GM21367 (cell line): ENCODE measurements around the gene CASKIN2.
"Not testable (repeated sequence)": the region's sequence is repeated elsewhere in the genome, so short reads cannot be mapped to it uniquely, and the experiment has no call there.

Source experiments
- ATAC-seq: cut with Tn5 transposase; IDR thresholded peaks from one replicate; pipeline ENCODE4 v1.9.1; 2021; ENCODE audit not compliant: unreplicated experiment

Gene CASKIN2

DNA sequence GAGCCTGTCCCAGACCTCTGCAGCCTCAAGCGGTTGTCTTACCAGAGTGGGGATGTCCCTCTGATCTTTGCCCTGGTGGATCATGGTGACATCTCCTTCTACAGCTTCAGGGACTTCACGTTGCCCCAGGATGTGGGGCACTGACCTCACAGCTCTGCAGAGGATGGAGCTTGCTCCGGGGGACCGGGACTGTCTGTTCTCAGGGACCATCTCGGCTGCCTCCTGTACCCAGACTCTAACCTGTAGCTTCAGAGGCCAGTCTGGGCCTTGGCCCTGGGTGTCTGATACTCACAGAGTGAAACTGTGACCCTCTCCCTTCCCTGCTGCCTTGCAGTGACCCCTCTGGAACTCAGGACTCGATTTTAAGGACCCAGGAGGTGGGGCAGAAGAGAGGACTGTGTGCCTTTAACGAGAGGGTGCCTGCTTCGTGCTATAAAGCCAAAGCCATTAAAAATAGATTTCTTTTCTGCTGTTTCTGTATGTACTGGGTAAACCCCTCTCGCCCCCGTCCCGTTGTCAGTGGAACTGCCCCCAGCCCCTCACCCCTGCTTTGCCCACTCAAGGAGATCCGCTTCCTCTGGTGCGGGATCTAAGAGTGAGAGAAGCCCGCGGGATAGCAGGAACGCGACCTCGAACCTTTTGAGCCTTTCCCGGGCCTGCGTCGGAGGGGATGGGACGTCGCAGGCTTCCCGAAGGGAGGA lies 9.1 kb upstream of the CASKIN2 start:
- ATAC-seq = no peak

DNA sequence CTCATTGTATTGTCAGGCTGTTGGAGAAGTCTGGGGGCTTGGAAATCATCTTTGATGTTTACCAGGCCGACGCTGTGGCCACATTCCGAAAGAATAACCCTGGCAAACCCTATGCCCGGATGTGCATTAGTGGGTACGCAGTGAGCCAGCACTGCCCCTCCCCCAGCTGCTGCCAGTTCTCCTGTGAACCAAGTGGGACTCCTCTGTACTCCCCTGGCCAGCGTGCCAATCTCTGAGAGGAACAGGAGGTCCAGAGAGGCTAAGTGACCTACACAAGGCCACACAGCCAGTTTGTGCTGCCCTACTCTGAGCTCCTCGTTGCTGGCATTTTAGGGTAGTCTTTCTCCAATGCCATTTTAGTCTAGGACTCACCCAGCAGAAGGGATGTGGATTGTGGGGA lies 8.3 kb upstream of the CASKIN2 start:
- ATAC-seq = no peak

DNA sequence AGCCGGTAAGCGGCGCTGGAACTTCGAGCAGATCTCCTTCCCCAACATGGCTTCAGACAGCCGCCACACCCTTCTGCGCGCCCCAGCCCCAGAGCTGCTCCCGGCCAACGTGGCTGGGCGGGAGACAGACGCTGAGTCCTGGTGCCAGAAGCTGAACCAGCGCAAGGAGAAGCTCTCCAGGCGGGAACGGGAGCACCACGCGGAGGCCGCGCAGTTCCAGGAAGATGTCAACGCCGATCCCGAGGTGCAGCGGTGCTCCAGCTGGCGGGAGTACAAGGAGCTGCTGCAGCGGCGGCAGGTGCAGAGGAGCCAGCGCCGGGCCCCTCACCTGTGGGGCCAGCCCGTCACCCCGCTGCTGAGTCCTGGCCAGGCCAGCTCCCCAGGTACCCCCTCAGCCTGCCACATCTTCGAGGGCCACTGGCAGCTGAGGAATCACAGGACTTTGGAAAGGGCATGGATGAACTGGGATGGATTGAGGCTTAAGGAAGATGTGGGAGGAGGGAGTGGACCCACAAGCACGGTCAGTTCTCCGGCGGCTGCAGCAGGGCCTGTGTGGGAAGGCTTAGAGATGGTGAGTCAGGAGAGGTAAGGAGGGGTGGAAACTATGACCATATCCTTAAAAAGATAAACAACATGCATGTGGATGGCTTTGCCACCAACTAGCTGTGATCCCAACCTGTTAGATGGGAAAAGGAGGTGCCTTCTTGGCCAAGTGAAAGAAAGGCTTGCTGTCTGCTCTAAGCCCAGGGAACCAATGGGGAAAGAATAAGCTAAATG lies 6.8 kb upstream of the CASKIN2 start:
- ATAC-seq = no peak

- ATAC-seq = no peak
Measured at GRCh38 chr17:75521290-75521689, 6.0 kb upstream of the CASKIN2 start.

GRCh38 chr17:75520413-75520812 lies 5.1 kb upstream of the CASKIN2 start:
- not testable (repeated sequence) for ATAC-seq

GRCh38 chr17:75518983-75519537 lies 3.7 kb upstream of the CASKIN2 start:
- ATAC-seq = no peak

DNA sequence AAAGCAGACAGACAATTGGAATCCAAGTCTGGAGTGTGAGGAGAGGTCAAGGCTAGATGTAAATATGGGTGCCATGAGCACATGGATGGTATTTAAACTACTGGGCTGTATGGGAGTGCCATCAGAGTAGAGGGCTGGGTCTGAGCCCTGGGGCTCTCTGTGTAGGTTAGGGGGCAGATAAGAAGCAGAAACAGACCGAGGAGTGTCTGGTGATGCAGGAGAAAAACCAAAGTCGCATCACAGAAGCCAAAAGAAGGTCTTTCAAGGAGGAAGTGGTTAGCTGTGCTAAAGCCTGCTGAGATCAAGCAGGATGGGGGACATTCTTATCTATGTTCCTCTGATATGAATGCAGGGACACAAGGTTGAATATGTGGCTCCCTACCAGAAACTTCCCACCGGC lies 2.9 kb upstream of the CASKIN2 start:
- ATAC-seq = no peak

GRCh38 chr17:75517297-75517865 lies 2.0 kb upstream of the CASKIN2 start:
- no peak for ATAC-seq

GRCh38 chr17:75516619-75517296 lies 1.4 kb upstream of the CASKIN2 start:
- ATAC-seq = peak; percentile 8

- ATAC-seq = peak; percentile 57
Measured at GRCh38 chr17:75516255-75516618, 900 bp upstream of the CASKIN2 start, which contains the start of gene TSEN54. Gene TSEN54 (plus strand): TSS chr17:75516528. CDS start chr17:75516561, 33 bp downstream.

- ATAC-seq = no peak
Measured at GRCh38 chr17:75514919-75515495, 330 bp downstream of the CASKIN2 start.

DNA sequence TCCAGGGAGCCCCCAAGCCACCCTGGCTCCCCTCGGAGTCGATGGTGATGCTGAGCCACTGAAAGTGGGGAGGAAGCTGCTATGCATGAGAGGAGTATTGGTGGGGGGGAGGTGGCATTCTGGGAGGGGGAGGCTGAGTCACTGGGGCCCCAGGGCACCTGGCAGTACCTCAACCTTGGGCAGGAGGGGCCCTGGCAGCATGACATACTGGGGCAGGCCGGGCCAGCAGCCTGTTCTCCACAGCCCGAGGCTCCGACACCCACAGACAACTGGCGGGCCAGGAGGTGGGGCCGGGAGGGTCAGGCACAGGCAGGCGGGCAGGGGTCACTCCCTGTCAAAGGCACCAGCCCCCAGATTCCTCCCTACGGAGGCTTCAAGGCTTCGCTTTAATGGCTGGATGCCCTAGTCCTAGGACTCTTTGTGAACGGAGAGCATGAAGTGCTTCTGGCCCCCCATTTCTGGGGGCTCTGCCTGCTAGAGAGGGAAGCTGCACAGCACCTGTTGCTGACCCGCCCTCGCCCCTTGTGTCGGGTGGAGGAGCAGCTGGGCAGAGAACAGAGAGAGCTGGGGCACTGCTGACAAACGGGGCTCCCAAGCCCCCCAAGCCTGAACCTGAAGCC lies 928 bp downstream of the CASKIN2 start:
- ATAC-seq = no peak

GRCh38 chr17:75513641-75514000 lies 1.7 kb downstream of the CASKIN2 start:
- no peak for ATAC-seq

DNA sequence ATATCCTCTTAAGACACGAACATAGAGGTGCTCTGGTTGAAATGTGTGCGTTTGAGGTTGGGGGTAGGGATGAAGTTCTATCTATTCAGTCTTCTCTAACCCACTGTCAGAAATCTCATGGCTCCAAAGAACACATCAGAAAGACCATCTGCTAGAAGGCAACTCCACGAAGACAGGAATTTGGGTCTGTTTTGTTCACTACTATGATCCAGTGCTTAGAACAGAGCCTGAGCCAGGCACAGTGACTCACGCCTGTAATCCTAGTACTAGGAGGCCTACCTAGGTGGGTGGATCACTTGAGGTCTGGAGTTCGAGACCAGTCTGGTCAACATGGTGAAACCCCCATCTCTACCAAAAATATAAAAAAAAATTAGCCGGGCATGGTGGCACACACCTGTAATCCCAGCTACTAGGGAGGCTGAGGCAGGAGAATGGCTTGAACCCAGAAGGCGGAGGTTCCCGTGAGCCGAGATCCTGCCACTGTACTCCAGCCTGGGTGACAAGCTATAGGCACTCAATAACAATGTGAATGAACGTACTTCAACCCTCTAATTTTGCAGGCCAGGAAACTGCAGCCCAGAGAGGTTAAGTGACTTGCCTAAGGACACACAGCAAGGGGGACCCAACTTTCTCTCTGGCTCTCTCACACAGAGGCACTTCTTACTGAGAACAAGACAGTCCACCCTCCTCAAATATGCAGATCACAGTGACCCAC lies 2.3 kb downstream of the CASKIN2 start:
- no peak for ATAC-seq

DNA sequence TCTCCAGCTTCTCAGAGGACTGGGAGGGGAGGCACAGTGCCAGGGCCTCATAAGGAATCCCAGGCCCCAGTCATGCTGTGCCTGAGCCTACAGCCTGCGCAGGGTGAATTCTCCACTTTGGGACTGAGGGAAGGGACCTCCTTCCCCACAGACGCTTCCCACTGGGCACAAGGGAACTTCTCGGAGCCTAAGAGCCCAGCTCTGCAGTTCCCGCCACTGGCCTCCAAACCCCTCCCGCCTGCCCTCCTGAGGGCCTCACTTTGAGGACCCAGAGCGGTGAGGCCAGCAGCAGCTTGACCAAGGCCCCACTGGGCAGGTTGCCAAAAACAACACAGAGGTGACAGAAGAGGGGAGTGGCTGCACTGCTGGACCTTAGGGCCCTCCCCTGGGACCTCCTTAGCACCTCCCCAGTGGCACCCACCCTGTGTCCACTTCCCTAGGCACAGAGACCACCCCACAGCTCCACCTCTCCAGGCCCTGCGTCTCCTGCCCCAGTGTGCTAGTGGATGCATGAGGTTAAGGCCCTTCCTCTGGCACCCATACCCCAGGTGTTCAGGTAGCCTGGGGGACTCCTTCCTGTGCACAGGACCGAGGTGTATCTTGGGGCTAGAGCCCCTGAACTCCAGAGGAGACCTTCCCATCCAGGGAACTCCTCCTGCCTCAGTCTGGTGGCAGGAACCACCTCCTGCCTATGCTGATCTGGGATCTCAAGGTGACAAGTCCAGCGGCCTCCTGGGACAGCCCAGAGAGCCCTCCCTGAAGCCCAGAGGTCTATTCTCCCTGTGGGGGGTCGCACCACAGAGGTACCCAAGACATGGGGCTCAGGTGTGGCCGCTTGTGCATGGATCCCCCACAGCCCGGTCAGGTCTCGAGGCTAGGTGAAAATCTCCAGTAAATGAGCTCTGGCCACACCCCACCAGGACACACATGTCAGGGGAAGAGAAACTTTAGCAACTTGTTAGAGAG lies 3.4 kb downstream of the CASKIN2 start:
- no peak for ATAC-seq

GRCh38 chr17:75511270-75511609 lies 4.1 kb downstream of the CASKIN2 start:
- no peak for ATAC-seq

GRCh38 chr17:75509528-75510258 lies 5.6 kb downstream of the CASKIN2 start:
- no peak for ATAC-seq

DNA sequence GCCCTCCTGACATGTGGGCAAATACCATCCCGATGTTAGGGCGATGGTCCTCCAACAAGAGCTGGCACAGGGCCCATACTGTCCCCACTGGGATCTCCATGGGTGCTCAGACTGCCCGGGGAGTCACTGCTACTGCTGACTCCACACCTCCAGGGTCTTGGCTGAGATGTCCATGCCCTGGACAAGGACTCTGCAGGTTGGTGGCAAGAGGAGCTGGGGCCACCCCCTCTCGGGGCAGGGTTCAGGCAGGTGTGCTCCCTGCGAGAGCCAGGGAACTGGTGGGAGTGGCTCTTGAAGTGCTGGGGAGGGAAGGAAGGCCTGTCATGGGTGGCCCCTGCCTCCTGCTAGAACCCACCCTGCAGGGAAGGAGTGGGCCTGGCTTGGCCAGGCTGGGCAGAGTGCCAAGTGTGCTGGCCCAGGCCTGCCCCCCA lies 6.4 kb downstream of the CASKIN2 start:
- ATAC-seq = no peak
